HCT116 (cell line): ENCODE measurements around the gene OR4K5. TPM values are rescaled to one million over a fixed set of nuclear protein-coding genes. Genes with fewer than 3 reads are reported as not detected.

ENCODE experiments used
- ATAC-seq: fragments of 200-7000 bp; cut with Tn5 transposase; 2 replicates; pipeline ENCODE4 v1.9.1; 2020; ENCODE audit warnings: mild to moderate bottlenecking, moderate library complexity
- BruUV-seq: library from RNA; stranded (reverse); fragments of 400-500 nt; replicated peaks from 2 replicates; lab custom pipeline; 2021; lab: Mats Ljungman, UMichigan
- CTCF ChIA-PET: fragments of 300-600 bp; sonication (Branson Sonifier 250); formaldehyde crosslinking; loops from one replicate; lab custom pipeline; 2021; ENCODE audit warnings: antibody characterized with exemption; lab: Charles Lee
- POLR2A ChIA-PET: fragments of 300-600, 350-600 bp; sonication (Branson Sonifier 250); formaldehyde crosslinking; loops from one replicate; lab custom pipeline; 2021; ENCODE audit warnings: antibody characterized with exemption; lab: Charles Lee
- RAD21 ChIA-PET, 2 experiments: fragments of 300-600 bp; sonication (Branson Sonifier 250); formaldehyde crosslinking; loops; one replicate each; lab custom pipeline; 2023; ENCODE audit warnings: low total read pairs in 2 of 2; ENCODE audit not compliant: uncharacterized antibody in 2 of 2, unreplicated experiment in 2 of 2, low non-redundant PET in 1 of 2; lab: Charles Lee
- DNase-seq: peaks from one replicate; pipeline ENCODE4 v3.0.0-alpha.2; 2010; ENCODE audit warnings: low read depth, low spot score
- H2AFZ ChIP-seq: fragments of 200-600 bp; shearing (Covaris generic), sonication (generic); 2 replicates; pipeline ENCODE4 v1.6.1; 2017; ENCODE audit warnings: low read depth, mixed run types, mixed read lengths, antibody characterized with exemption, low read length; ENCODE audit not compliant: poor library complexity, severe bottlenecking
- H3K27ac ChIP-seq: 2 replicates; pipeline ENCODE4 v1.5.1; 2012; ENCODE audit warnings: low read depth, low read length
- H3K27me3 ChIP-seq: fragments of 200-600 bp; sonication (generic); 2 replicates; pipeline ENCODE4 v1.6.1; 2016; ENCODE audit warnings: mixed run types, low read length, mixed read lengths; ENCODE audit not compliant: insufficient read depth
- H3K36me3 ChIP-seq, 2 experiments: fragments of 200-500 bp in 1 of 2; fragments of 200-600 bp in 1 of 2; sonication (Bioruptor generic) in 1 of 2; sonication (generic) in 1 of 2; 2 replicates each; pipeline versions ENCODE4 v1.5.1 to v1.6.1; 2014 to 2016; ENCODE audit warnings: low read length in 2 of 2, inconsistent platforms in 1 of 2, mixed read lengths in 1 of 2, mixed run types in 1 of 2; ENCODE audit not compliant: insufficient read depth in 2 of 2, control insufficient read depth in 1 of 2
- H3K4me1 ChIP-seq, 2 experiments: fragments of 200-600 bp in 1 of 2; sonication (generic) in 1 of 2; 2 replicates each; pipeline versions ENCODE4 v1.5.1 to v1.6.1; 2012 to 2017; ENCODE audit warnings: low read length in 2 of 2, inconsistent platforms in 1 of 2, mild to moderate bottlenecking in 1 of 2, mixed read lengths in 1 of 2, mixed run types in 1 of 2, moderate library complexity in 1 of 2; ENCODE audit not compliant: insufficient read depth in 2 of 2, control insufficient read depth in 1 of 2
- H3K4me2 ChIP-seq: fragments of 200-600 bp; sonication (generic); 2 replicates; pipeline ENCODE4 v1.6.1; 2017; ENCODE audit warnings: mixed run types, low read length, mixed read lengths
- H3K4me3 ChIP-seq, 2 experiments: fragments of 200-600 bp in 1 of 2; sonication (generic) in 1 of 2; replicated peaks in 1 of 2; 2 replicates each; pipeline ENCODE4 v1.5.1; 2011 to 2016; ENCODE audit warnings: low read length in 2 of 2, control low read depth in 1 of 2, low read depth in 1 of 2, mild to moderate bottlenecking in 1 of 2, mixed read lengths in 1 of 2, mixed run types in 1 of 2
- H3K79me2 ChIP-seq: fragments of 200-600 bp; sonication (generic); 2 replicates; pipeline ENCODE4 v1.6.1; 2017; ENCODE audit warnings: mild to moderate bottlenecking, mixed run types, low read length, moderate library complexity, mixed read lengths; ENCODE audit not compliant: insufficient read depth
- H3K9ac ChIP-seq: fragments of 200-600 bp; sonication (generic); 2 replicates; pipeline ENCODE4 v1.6.1; 2016; ENCODE audit warnings: low read length, mixed read lengths
- H3K9me2 ChIP-seq: fragments of 200-600 bp; sonication (generic), shearing (Covaris generic); 2 replicates; pipeline ENCODE4 v1.6.1; 2017; ENCODE audit warnings: mixed run types, mild to moderate bottlenecking, moderate library complexity; ENCODE audit not compliant: insufficient read depth
- H3K9me3 ChIP-seq, 2 experiments: fragments of 200-500 bp in 1 of 2; fragments of 200-600 bp in 1 of 2; sonication (Bioruptor generic) in 1 of 2; sonication (generic) in 1 of 2; 2 replicates each; pipeline ENCODE4 v1.6.1; 2014 to 2017; ENCODE audit warnings: low read length in 2 of 2, mixed read lengths in 2 of 2, inconsistent platforms in 1 of 2, low read depth in 1 of 2, mild to moderate bottlenecking in 1 of 2, mixed run types in 1 of 2, moderate library complexity in 1 of 2; ENCODE audit not compliant: control insufficient read depth in 1 of 2, insufficient read depth in 1 of 2
- H4K20me1 ChIP-seq: fragments of 200-600 bp; sonication (generic), shearing (Covaris generic); 2 replicates; pipeline ENCODE4 v1.6.1; 2017; ENCODE audit warnings: mixed run types, mild to moderate bottlenecking, moderate library complexity; ENCODE audit not compliant: insufficient read depth
- CBX3 ChIP-seq: IDR thresholded peaks from 2 replicates; pipeline ENCODE4 v1.6.1; 2012; ENCODE audit warnings: low read depth
- CEBPB ChIP-seq: IDR thresholded peaks from 2 replicates; pipeline ENCODE4 v1.6.1; 2012; ENCODE audit warnings: low read depth
- EGR1 ChIP-seq: IDR thresholded peaks from 2 replicates; pipeline ENCODE4 v1.6.1; 2012; ENCODE audit warnings: low read depth
- ELF1 ChIP-seq: IDR thresholded peaks from 2 replicates; pipeline ENCODE4 v1.6.1; 2012; ENCODE audit warnings: low read depth, borderline replicate concordance
- EZH2 ChIP-seq: fragments of 200-600 bp; sonication (generic); IDR thresholded peaks from 2 replicates; pipeline ENCODE4 v1.6.1; 2017; ENCODE audit warnings: antibody characterized with exemption, mixed run types
- EZH2phosphoT487 ChIP-seq: fragments of 200-600 bp; IDR thresholded peaks from 2 replicates; pipeline ENCODE4 v1.6.1; 2018; ENCODE audit warnings: antibody characterized with exemption, borderline replicate concordance
- FOSL1 ChIP-seq: IDR thresholded peaks from 2 replicates; pipeline ENCODE4 v1.6.1; 2012; ENCODE audit warnings: low read depth
- JUND ChIP-seq: IDR thresholded peaks from 2 replicates; pipeline ENCODE4 v1.6.1; 2012
- POLR2AphosphoS5 ChIP-seq: IDR thresholded peaks from 2 replicates; pipeline ENCODE4 v1.6.1; 2011; ENCODE audit warnings: mild to moderate bottlenecking, low read depth, low read length, moderate library complexity
- RAD21 ChIP-seq: IDR thresholded peaks from 2 replicates; pipeline ENCODE4 v1.6.1; 2012; ENCODE audit warnings: low read depth, mild to moderate bottlenecking
- REST ChIP-seq: IDR thresholded peaks from 2 replicates; pipeline ENCODE4 v1.6.1; 2012; ENCODE audit warnings: low read depth
- SIN3A ChIP-seq: IDR thresholded peaks from 2 replicates; pipeline ENCODE4 v1.6.1; 2012; ENCODE audit warnings: low read depth
- SRF ChIP-seq: IDR thresholded peaks from 2 replicates; pipeline ENCODE4 v1.6.1; 2012; ENCODE audit warnings: low read depth
- TCF7L2 ChIP-seq: IDR thresholded peaks from 2 replicates; pipeline ENCODE4 v1.7.0; 2011; ENCODE audit warnings: borderline replicate concordance, inconsistent platforms; ENCODE audit not compliant: insufficient read depth, insufficient read length; ENCODE audit errors: extremely low read depth
- YY1 ChIP-seq: IDR thresholded peaks from 2 replicates; pipeline ENCODE4 v1.6.1; 2011; ENCODE audit warnings: low read length, low read depth, moderate library complexity, mild to moderate bottlenecking; ENCODE audit not compliant: insufficient replicate concordance; ENCODE audit errors: extremely low read depth
- ZBTB33 ChIP-seq: IDR thresholded peaks from 2 replicates; pipeline ENCODE4 v1.6.1; 2011; ENCODE audit warnings: mild to moderate bottlenecking, low read length, moderate library complexity; ENCODE audit not compliant: insufficient replicate concordance; ENCODE audit errors: extremely low read depth
- ZNF274 ChIP-seq: fragments of 200-500 bp; sonication (Bioruptor generic); IDR thresholded peaks from 2 replicates; pipeline ENCODE4 v1.6.1; 2014; ENCODE audit warnings: mild to moderate bottlenecking, low read depth, low read length, inconsistent platforms
- intact Hi-C: fragments of 100-400 bp; cut with micrococcal nuclease; formaldehyde crosslinking; loops from 2 replicates; pipeline ENCODE4 v1.10.0; 2022
- total RNA-seq: library from RNA; stranded (reverse); gene quantifications from one replicate; pipeline ENCODE4 v1.2.1, GENCODE V29; 2021; ENCODE audit not compliant: unreplicated experiment
- TF ChIP-seq, protein P1 (sequence below): IDR thresholded peaks from 2 replicates; pipeline ENCODE4 v1.6.1; 2012
- TF ChIP-seq, protein P2 (sequence below): IDR thresholded peaks from 2 replicates; pipeline ENCODE4 v1.6.1; 2012

The OR4K5 gene
- total RNA-seq, 1 experiment from 2014 or later = not detected

DNA sequence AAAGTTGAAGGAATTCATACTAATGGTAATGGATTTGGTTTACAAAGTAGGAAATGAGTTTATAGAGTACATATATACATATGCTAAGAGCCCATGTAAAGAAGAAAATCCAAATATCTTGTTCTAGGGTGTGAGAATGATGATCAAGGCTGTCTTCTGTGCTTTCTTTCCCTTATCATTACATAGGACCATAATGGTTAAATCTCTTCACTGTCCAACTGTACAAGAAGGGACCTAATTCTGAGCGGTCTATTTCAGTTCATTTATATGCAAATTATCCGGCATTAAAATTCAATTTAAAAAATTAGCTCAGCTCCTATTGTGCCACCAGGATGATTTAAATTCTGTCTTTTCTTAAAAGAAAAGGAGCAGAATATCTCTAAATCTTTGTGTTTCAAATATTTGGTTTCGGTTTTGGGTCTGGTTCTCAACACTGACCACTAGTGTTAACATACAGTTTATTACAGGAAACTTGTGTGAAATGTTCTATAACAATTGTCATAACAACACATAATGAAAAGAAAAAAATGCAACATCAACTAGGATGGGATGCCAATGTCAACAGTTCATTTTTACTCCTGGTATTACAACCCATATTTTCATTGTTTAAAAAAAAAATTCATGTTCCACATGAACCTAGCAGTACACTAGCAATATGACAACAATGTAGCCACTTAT is 27.1 kb downstream of the OR4K5 start:
- Histone ChIP-seq H3K9ac (no peak overlapping the region), H3K27ac (no peak overlapping the region), H3K4me2 (no peak overlapping the region), H3K36me3 (no peaks in the 10 kb centered on the region), H3K79me2 (no peaks in the 10 kb centered on the region), H3K9me3 (peaks cover 16 to 27% of the 10 kb centered on the region in 2 experiments; a peak in 3 of 4 replicates), H3K4me3 (no peak overlapping the region), H3K9me2 (no peaks in the 10 kb centered on the region), H3K4me1 (no peaks in the 10 kb centered on the region), H3K27me3 (no peaks in the 10 kb centered on the region), H4K20me1 (no peaks in the 10 kb centered on the region), H2AFZ (no peak overlapping the region)
- ATAC-seq = no peak
- ChIA-PET POLR2A (no interaction called here), RAD21 (no interaction called here), CTCF (no interaction called here)
- no TSS peak for BruUV-seq
- intact Hi-C loops = no loop called here
- DNase-seq = no peak
- TF ChIP-seq CEBPB = no peak
- TF ChIP-seq POLR2AphosphoS5 = no peak
- TF ChIP-seq ZBTB33 = no peak
- TF ChIP-seq JUND = no peak
- no peak for TF ChIP-seq REST
- no peak for TF ChIP-seq YY1
- TF ChIP-seq ZNF274 = no peak
- no peak for TF ChIP-seq ELF1
- TF ChIP-seq EZH2 = no peak
- TF ChIP-seq FOSL1 = no peak
- TF ChIP-seq, protein P1, sequence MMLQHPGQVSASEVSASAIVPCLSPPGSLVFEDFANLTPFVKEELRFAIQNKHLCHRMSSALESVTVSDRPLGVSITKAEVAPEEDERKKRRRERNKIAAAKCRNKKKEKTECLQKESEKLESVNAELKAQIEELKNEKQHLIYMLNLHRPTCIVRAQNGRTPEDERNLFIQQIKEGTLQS = no peak
- TF ChIP-seq EZH2phosphoT487 = no peak
- TF ChIP-seq EGR1 = no peak
- TF ChIP-seq, protein P2, sequence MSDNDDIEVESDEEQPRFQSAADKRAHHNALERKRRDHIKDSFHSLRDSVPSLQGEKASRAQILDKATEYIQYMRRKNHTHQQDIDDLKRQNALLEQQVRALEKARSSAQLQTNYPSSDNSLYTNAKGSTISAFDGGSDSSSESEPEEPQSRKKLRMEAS = no peak
- TF ChIP-seq CBX3 = no peak
- TF ChIP-seq TCF7L2 = no peak
- TF ChIP-seq SRF = no peak
- no peak for TF ChIP-seq SIN3A
- no peak for TF ChIP-seq RAD21
